GM18499 (cell line): Measurements from ENCODE around the gene SYDE2.
"Not testable (repeated sequence)": the region's sequence is repeated elsewhere in the genome, so short reads cannot be mapped to it uniquely, and the experiment has no call there.

Experiments
- ATAC-seq: cut with Tn5 transposase; IDR thresholded peaks from one replicate; pipeline ENCODE4 v1.9.1; 2021; ENCODE audit warnings: moderate number of reproducible peaks; ENCODE audit not compliant: insufficient read depth, unreplicated experiment

The SYDE2 gene

GRCh38 chr1:85200463-85201339, at the start of gene SYDE2:
SYDE2 (minus strand) TSS chr1:85201016; CDS start chr1:85200996, 20 bp downstream.
- ATAC-seq = peak; percentile 57

- ATAC-seq = not testable (repeated sequence)
Observed at GRCh38 chr1:85249042-85249441, 48.2 kb upstream of the SYDE2 start.

GRCh38 chr1:85245891-85246290, 45.1 kb upstream of the SYDE2 start:
- no peak for ATAC-seq

- ATAC-seq = no peak
Observed at GRCh38 chr1:85245456-85245855, 44.6 kb upstream of the SYDE2 start.

GRCh38 chr1:85244271-85245061, 43.6 kb upstream of the SYDE2 start:
- no peak for ATAC-seq

GRCh38 chr1:85243372-85243771, 42.6 kb upstream of the SYDE2 start:
- no peak for ATAC-seq

- no peak for ATAC-seq
Observed at GRCh38 chr1:85240643-85241042, 39.8 kb upstream of the SYDE2 start.

GRCh38 chr1:85240174-85240601, 39.4 kb upstream of the SYDE2 start:
- ATAC-seq = no peak

- ATAC-seq = no peak
Observed at GRCh38 chr1:85237613-85238012, 36.8 kb upstream of the SYDE2 start.

- ATAC-seq = no peak
Observed at GRCh38 chr1:85230305-85230977, 29.6 kb upstream of the SYDE2 start.

- no peak for ATAC-seq
Observed at GRCh38 chr1:85229574-85230097, 28.8 kb upstream of the SYDE2 start.

- no peak for ATAC-seq
Observed at GRCh38 chr1:85228972-85229371, 28.2 kb upstream of the SYDE2 start.

- ATAC-seq = no peak
Observed at GRCh38 chr1:85225624-85226380, 25.0 kb upstream of the SYDE2 start.

GRCh38 chr1:85224734-85225623, 24.2 kb upstream of the SYDE2 start:
- ATAC-seq = no peak

- ATAC-seq = no peak
Observed at GRCh38 chr1:85224295-85224694, 23.5 kb upstream of the SYDE2 start.

GRCh38 chr1:85223334-85223733, 22.5 kb upstream of the SYDE2 start:
- no peak for ATAC-seq

- ATAC-seq = no peak
Observed at GRCh38 chr1:85220756-85221201, 20.0 kb upstream of the SYDE2 start.

GRCh38 chr1:85219853-85220610, 19.2 kb upstream of the SYDE2 start:
- no peak for ATAC-seq
